OCI-LY3 (cell line): ENCODE measurements around the gene CEP170B.

ENCODE experiments used
- H2AFZ ChIP-seq: fragments of 200-600, 300-600 bp; shearing (Covaris generic); 2 replicates; pipeline ENCODE4 v1.6.0; 2014; ENCODE audit warnings: antibody characterized with exemption, low read depth, low read length
- H3K27ac ChIP-seq: fragments of 200-600, 300-600 bp; sonication (generic); 2 replicates; pipeline ENCODE4 v1.5.1; 2014; ENCODE audit warnings: mild to moderate bottlenecking, low read length, moderate library complexity, mixed read lengths
- H3K27me3 ChIP-seq: fragments of 200-600, 300-600 bp; sonication (generic); 2 replicates; pipeline ENCODE4 v1.6.1; 2014; ENCODE audit warnings: low read depth, low read length, mixed read lengths
- H3K36me3 ChIP-seq: fragments of 200-600, 300-600 bp; sonication (generic); replicated peaks from 2 replicates; pipeline ENCODE3; 2014; ENCODE audit warnings: low read depth, low read length, mixed read lengths
- H3K4me1 ChIP-seq: fragments of 300-600, 200-600 bp; sonication (generic); 2 replicates; pipeline ENCODE4 v1.6.1; 2014; ENCODE audit warnings: low read length, mixed read lengths
- H3K4me2 ChIP-seq: fragments of 200-600, 300-600 bp; sonication (generic); 2 replicates; pipeline ENCODE4 v1.6.1; 2014; ENCODE audit warnings: low read length, mixed read lengths
- H3K4me3 ChIP-seq: fragments of 300-600, 200-600 bp; sonication (generic); 2 replicates; pipeline ENCODE4 v1.5.1; 2014; ENCODE audit warnings: antibody characterized with exemption, mild to moderate bottlenecking, low read length, moderate library complexity
- H3K79me2 ChIP-seq: fragments of 300-600, 200-600 bp; shearing (Covaris generic); 2 replicates; pipeline ENCODE4 v1.6.1; 2014; ENCODE audit warnings: mild to moderate bottlenecking, low read length, mixed read lengths
- H3K9ac ChIP-seq: fragments of 300-600, 200-600 bp; shearing (Covaris generic); 2 replicates; pipeline ENCODE4 v1.6.0; 2014; ENCODE audit warnings: mild to moderate bottlenecking, low read length, moderate library complexity
- H3K9me3 ChIP-seq: fragments of 200-600, 300-600 bp; shearing (Covaris generic); 2 replicates; pipeline ENCODE4 v1.6.1; 2014; ENCODE audit warnings: low read length, mixed read lengths; ENCODE audit not compliant: insufficient read depth
- H4K20me1 ChIP-seq: fragments of 200-600, 300-600 bp; sonication (generic); 2 replicates; pipeline ENCODE4 v1.6.1; 2016; ENCODE audit warnings: low read length, mixed read lengths; ENCODE audit not compliant: insufficient read depth
- EZH2phosphoT487 ChIP-seq: fragments of 200-600 bp; shearing (Covaris generic); IDR thresholded peaks from 2 replicates; pipeline ENCODE4 v1.6.1; 2018; ENCODE audit warnings: antibody characterized with exemption, mixed run types, low read depth
- TF ChIP-seq, protein P1 (sequence below): fragments of 200-600, 300-600 bp; sonication (generic); IDR thresholded peaks from 2 replicates; pipeline ENCODE4 v1.5.1; 2014; ENCODE audit warnings: antibody characterized with exemption, low read length, low read depth

CEP170B gene

GRCh38 chr14:104879201-104879982, 14.3 kb downstream of the CEP170B start:
- H3K27ac ChIP-seq, result no peak overlapping the region
- no peaks in the 10 kb centered on the region for H3K27me3 ChIP-seq
- no peak overlapping the region for H3K4me2 ChIP-seq
- H4K20me1 ChIP-seq, result no peaks in the 10 kb centered on the region
- no peaks in the 10 kb centered on the region for H3K36me3 ChIP-seq
- H2AFZ ChIP-seq, result no peak overlapping the region
- H3K9ac ChIP-seq, result no peak overlapping the region
- H3K4me1 ChIP-seq, result peaks cover 7% of the 10 kb centered on the region; the same call in 1 of the 2 replicates
- no peaks in the 10 kb centered on the region for H3K79me2 ChIP-seq
- H3K4me3 ChIP-seq, result no peak overlapping the region
- TF ChIP-seq, protein P1, sequence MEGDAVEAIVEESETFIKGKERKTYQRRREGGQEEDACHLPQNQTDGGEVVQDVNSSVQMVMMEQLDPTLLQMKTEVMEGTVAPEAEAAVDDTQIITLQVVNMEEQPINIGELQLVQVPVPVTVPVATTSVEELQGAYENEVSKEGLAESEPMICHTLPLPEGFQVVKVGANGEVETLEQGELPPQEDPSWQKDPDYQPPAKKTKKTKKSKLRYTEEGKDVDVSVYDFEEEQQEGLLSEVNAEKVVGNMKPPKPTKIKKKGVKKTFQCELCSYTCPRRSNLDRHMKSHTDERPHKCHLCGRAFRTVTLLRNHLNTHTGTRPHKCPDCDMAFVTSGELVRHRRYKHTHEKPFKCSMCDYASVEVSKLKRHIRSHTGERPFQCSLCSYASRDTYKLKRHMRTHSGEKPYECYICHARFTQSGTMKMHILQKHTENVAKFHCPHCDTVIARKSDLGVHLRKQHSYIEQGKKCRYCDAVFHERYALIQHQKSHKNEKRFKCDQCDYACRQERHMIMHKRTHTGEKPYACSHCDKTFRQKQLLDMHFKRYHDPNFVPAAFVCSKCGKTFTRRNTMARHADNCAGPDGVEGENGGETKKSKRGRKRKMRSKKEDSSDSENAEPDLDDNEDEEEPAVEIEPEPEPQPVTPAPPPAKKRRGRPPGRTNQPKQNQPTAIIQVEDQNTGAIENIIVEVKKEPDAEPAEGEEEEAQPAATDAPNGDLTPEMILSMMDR, result no peak
- no peak for TF ChIP-seq EZH2phosphoT487
- H3K9me3 ChIP-seq, result no peaks in the 10 kb centered on the region

DNA sequence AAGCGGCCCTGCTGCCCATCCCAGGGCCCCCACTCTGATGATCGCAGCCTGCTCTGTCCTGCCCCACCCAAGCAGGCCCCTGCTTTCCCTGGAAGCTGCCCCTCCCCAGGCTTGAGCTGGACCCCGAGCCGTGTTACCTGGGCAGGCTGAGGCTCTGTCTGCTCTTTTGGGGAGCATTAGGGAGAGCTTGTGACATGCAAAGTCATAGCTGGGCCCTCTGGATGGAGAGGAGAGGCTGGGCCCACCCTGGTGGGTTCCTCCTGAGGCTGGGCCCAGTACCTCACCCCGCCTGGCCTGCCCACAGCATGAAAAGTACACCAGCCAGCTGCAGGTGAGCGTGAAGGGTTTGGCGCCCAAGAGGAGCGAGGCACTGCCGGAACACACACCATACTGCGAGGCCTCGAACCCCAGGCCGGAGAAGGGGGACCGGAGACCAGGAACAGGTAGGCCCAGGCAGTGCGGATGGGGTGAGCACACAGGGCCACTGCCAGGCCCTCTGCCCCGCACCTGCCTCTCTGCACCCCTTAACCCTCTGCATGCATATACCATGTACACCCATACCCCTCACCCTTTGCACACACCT, 15.0 kb downstream of the CEP170B start:
- H4K20me1 ChIP-seq, result no peaks in the 10 kb centered on the region
- H3K27me3 ChIP-seq, result no peaks in the 10 kb centered on the region
- no peaks in the 10 kb centered on the region for H3K79me2 ChIP-seq
- peaks cover 7% of the 10 kb centered on the region; the same call in 1 of the 2 replicates for H3K4me1 ChIP-seq
- TF ChIP-seq, protein P1, result no peak
- TF ChIP-seq EZH2phosphoT487, result no peak
- no peak overlapping the region for H3K4me3 ChIP-seq
- no peak overlapping the region for H2AFZ ChIP-seq
- no peaks in the 10 kb centered on the region for H3K9me3 ChIP-seq
- H3K36me3 ChIP-seq, result no peaks in the 10 kb centered on the region
- no peak overlapping the region for H3K27ac ChIP-seq
- H3K9ac ChIP-seq, result no peak overlapping the region
- H3K4me2 ChIP-seq, result no peak overlapping the region

DNA sequence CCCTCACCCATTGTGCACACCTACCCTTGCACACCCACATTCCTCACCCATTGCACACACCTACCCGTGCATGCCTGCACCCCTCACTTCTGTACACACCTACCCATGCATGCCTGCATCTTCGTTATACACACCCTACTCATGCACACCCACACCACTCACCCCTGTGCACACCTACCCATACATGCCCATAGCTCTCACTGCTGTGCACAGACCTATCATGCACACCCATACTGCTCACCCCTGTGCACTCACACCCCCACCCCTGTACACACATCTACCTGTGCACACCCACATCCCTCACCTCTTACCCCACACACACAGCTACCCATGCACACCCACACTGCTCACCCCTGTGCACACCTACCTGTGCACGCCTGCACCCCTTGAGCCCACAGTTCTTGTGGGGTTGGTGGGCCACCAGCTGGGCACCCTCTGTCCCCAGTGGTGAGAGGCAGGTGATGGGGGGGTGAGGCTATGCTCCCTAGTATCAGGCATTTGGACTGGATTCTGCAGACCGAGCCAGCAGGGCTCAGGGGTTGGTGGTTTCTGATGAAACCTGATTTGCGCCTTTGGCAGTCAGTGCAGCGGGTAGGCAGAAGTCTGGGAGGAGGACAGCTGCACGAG, 15.6 kb downstream of the CEP170B start:
- Histone ChIP-seq H3K4me1 (peaks cover 7% of the 10 kb centered on the region; the same call in 1 of the 2 replicates), H3K9ac (no peak overlapping the region), H3K27ac (no peak overlapping the region), H4K20me1 (no peaks in the 10 kb centered on the region), H3K4me3 (no peak overlapping the region), H3K36me3 (no peaks in the 10 kb centered on the region), H3K4me2 (no peak overlapping the region), H3K9me3 (no peaks in the 10 kb centered on the region), H2AFZ (no peak overlapping the region), H3K27me3 (no peaks in the 10 kb centered on the region), H3K79me2 (no peaks in the 10 kb centered on the region)
- no peak for TF ChIP-seq EZH2phosphoT487
- TF ChIP-seq, protein P1, result no peak

DNA sequence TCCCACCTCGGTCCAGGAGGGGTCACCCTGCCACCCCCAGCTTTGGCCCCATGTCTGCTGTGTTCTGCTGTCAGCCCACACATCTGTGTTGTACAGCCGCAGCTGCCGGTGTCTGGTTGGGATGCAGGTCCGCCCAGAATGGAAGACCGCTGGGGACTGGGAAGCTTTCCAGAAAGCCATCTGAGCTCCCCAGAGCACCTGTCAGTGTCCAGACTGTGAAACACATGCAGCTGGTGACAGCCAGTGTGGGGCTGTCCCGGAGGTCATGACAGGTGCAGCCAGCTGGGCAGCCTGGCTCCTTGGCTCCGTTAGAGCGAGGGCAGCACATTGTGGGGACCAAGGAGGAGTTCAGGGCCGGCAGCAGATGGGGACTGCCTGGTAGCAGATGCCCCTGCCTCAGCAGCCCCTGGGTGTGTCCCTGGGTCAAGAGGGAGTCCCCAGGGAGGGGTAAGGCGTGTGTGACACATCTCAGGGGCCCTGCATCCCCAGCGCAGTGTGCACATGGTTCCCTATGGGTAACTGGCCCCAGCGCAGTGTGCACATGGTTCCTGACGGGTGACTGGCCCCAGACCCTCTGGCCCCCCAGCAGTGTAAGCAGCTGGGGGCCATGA, 16.4 kb downstream of the CEP170B start:
- Histone ChIP-seq H3K9ac (no peak overlapping the region), H3K4me3 (no peak overlapping the region), H3K79me2 (no peaks in the 10 kb centered on the region), H3K4me1 (peaks cover 7% of the 10 kb centered on the region; the same call in 1 of the 2 replicates), H3K36me3 (no peaks in the 10 kb centered on the region), H3K4me2 (no peak overlapping the region), H3K27me3 (no peaks in the 10 kb centered on the region), H3K9me3 (no peaks in the 10 kb centered on the region), H4K20me1 (no peaks in the 10 kb centered on the region), H3K27ac (no peak overlapping the region), H2AFZ (no peak overlapping the region)
- TF ChIP-seq, protein P1, result no peak
- TF ChIP-seq EZH2phosphoT487, result no peak
